HepG2 (cell line): Measurements from ENCODE around the gene AIF1. TPM values are rescaled to one million over a fixed set of nuclear protein-coding genes. Genes with fewer than 3 reads are reported as not detected.
A peak's percentile ranks its signal among the peaks of the same experiment; 100 is the strongest.

ENCODE experiments used
- ARID3A ChIP-seq: IDR thresholded peaks from 2 replicates; pipeline ENCODE4 v1.6.1; 2012; ENCODE audit warnings: low read depth, low read length, improper control_type of control experiment
- BRD4 ChIP-seq: sonication (generic); formaldehyde crosslinking; IDR thresholded peaks from 2 replicates; pipeline ENCODE4 v1.4.0; 2020; ENCODE audit warnings: missing genetic modification reagents
- CREM ChIP-seq, 2 experiments: sonication (generic) in 1 of 2; formaldehyde crosslinking in 1 of 2; IDR thresholded peaks; 2 replicates each; pipeline versions ENCODE4 v1.4.0 to v1.6.1; 2016 to 2020; ENCODE audit warnings: antibody characterized with exemption in 1 of 2, mild to moderate bottlenecking in 1 of 2, missing genetic modification reagents in 1 of 2
- EP300 ChIP-seq, 3 experiments: sonication (generic) in 1 of 3; formaldehyde crosslinking in 1 of 3; IDR thresholded peaks; 2 replicates each; pipeline versions ENCODE4 v1.5.1 to v1.6.1; 2011 to 2020; ENCODE audit warnings: low read depth in 2 of 3, low read length in 2 of 3, borderline replicate concordance in 1 of 3, improper control_type of control experiment in 1 of 3, mild to moderate bottlenecking in 1 of 3, missing genetic modification reagents in 1 of 3, moderate library complexity in 1 of 3
- ESRRA ChIP-seq: sonication (generic); formaldehyde crosslinking; IDR thresholded peaks from 2 replicates; pipeline ENCODE4 v1.5.1; 2020; ENCODE audit warnings: mild to moderate bottlenecking, low read depth, missing genetic modification reagents
- ETV5 ChIP-seq: IDR thresholded peaks from 2 replicates; pipeline ENCODE4 v1.6.1; 2018; ENCODE audit warnings: missing biosample characterization, missing genetic modification reagents, inconsistent platforms, borderline replicate concordance
- GABPA ChIP-seq, 2 experiments: IDR thresholded peaks; 2 replicates each; pipeline ENCODE4 v1.6.1; 2011 to 2016; ENCODE audit warnings: low read depth in 2 of 2, low read length in 1 of 2, missing biosample characterization in 1 of 2, missing genetic modification characterization in 1 of 2
- HNF4A ChIP-seq: sonication (generic); formaldehyde crosslinking; IDR thresholded peaks from 2 replicates; pipeline ENCODE4 v1.4.0; 2020; ENCODE audit warnings: missing genetic modification reagents
- KDM5B ChIP-seq: sonication (generic); formaldehyde crosslinking; IDR thresholded peaks from 2 replicates; pipeline ENCODE4 v1.4.0; 2020; ENCODE audit warnings: missing genetic modification reagents, mild to moderate bottlenecking, borderline replicate concordance
- PAXIP1 ChIP-seq: sonication (generic); formaldehyde crosslinking; conservative IDR thresholded peaks from 2 replicates; pipeline ENCODE4 v1.4.0; 2020; ENCODE audit warnings: mild to moderate bottlenecking, missing genetic modification reagents, moderate library complexity
- PHF21A ChIP-seq: sonication (generic); formaldehyde crosslinking; IDR thresholded peaks from 2 replicates; pipeline ENCODE4 v1.5.0; 2020; ENCODE audit warnings: mild to moderate bottlenecking, missing genetic modification reagents
- POLR2A ChIP-seq, 2 experiments: IDR thresholded peaks; 2 replicates each; pipeline ENCODE4 v1.6.1; 2011; ENCODE audit warnings: low read depth in 2 of 2, low read length in 2 of 2, mild to moderate bottlenecking in 1 of 2, moderate library complexity in 1 of 2; ENCODE audit not compliant: insufficient read depth in 1 of 2
- POLR2G ChIP-seq: fragments of 200-400 bp; formaldehyde crosslinking; IDR thresholded peaks from 2 replicates; pipeline ENCODE4 v1.6.1; 2018; ENCODE audit warnings: mild to moderate bottlenecking, low read depth, low read length, moderate library complexity
- TBX2 ChIP-seq: sonication (generic); formaldehyde crosslinking; IDR thresholded peaks from 2 replicates; pipeline ENCODE4 v1.5.0; 2020; ENCODE audit warnings: missing genetic modification reagents, mild to moderate bottlenecking, borderline replicate concordance
- ZNF460 ChIP-seq: sonication (generic); formaldehyde crosslinking; IDR thresholded peaks from 2 replicates; pipeline ENCODE4 v1.5.1; 2020; ENCODE audit warnings: missing genetic modification reagents, mild to moderate bottlenecking, borderline replicate concordance
- ZNF672 ChIP-seq: sonication (generic); formaldehyde crosslinking; IDR thresholded peaks from 2 replicates; pipeline ENCODE4 v1.8.1; 2022; ENCODE audit warnings: missing genetic modification reagents
- polyA plus RNA-seq, 8 experiments: library from polyadenylated mRNA; depleted of rRNA in 3 of 8; stranded (reverse) in 7 of 8; unstranded in 1 of 8; fragments of >200 nt; fragmentation: Illumina TruSeq in 4 of 8; extraction: Trizol in 4 of 8; gene quantifications; 2 replicates each; pipeline versions ENCODE4 v1.2.1 to v1.2.3, GENCODE V29; 2011 to 2016; ENCODE audit warnings: low read depth in 4 of 8, missing spikeins in 1 of 8, mixed read lengths in 1 of 8; ENCODE audit not compliant: insufficient read depth in 1 of 8
- total RNA-seq, 5 experiments: library from RNA; depleted of rRNA; stranded (reverse); fragments of >200 nt; fragmentation: Illumina TruSeq; extraction: Trizol; gene quantifications; 2 replicates each; pipeline ENCODE4 v1.2.3, GENCODE V29; 2016; ENCODE audit warnings: low read depth in 1 of 5
- TF ChIP-seq, protein P1 (sequence below): sonication (generic); formaldehyde crosslinking; conservative IDR thresholded peaks from 2 replicates; pipeline ENCODE4 v1.4.0; 2020; ENCODE audit warnings: missing genetic modification reagents
- TF ChIP-seq, protein P2 (sequence below): sonication (generic); formaldehyde crosslinking; IDR thresholded peaks from 2 replicates; pipeline ENCODE4 v1.4.0; 2020; ENCODE audit warnings: mild to moderate bottlenecking, missing genetic modification reagents, borderline replicate concordance

AIF1 gene
- total and polyA plus RNA-seq, 2 of the 13 experiments (the other 11 are each of a cell fraction or from before 2014, with no cell fraction given): 1.5 TPM; not detected in 1

DNA sequence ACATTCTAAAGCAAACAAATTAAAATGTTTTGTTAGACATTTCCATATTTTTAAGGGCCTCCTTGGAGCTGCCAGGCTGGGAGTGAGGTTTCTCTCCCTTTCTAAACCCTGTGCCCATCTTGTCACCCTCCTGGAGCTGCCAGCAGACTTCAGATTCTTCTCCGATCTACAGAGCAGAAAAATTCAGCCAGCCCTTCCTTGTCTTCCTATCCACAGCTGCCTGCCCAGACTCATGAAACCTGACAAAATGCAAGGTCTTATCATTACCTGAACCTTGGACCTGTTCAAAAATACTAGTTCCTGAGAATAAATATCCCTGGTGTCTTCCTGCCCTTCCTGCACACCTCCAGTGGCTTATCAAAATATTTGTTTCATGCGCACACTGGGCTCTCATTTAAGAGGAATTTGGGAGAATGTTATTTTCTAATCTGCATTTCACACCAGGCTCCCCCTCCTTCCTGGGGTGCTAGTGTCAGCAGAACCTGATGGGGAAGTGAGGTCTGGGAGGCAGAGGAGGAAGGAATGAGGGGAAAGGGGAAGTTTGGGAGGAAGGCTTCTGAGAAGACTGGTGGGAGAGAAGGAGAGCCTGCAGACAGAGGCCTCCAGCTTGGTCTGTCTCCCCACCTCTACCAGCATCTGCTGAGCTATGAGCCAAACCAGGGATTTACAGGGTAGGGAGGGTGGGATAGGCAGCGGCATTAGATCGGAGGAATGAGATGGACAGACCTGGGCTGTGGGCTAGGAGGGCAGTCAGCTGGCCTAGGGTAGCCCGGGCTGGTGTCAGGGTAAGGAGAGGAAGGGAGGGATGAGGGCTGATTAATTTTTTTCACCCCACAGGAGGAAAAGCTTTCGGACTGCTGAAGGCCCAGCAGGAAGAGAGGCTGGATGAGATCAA is at the start of gene AIF1 (continued):
- peak; percentile 39 for TF ChIP-seq CREM (IDR thresholded peaks at IDR 0.05)
- no peak for TF ChIP-seq CREM (CRISPR knock-in tag; IDR thresholded peaks at IDR 0.05)
- 0 out of 2 replicates have a peak, but pooled peaks have one; percentile 28 for TF ChIP-seq ARID3A
- TF ChIP-seq, protein P1, sequence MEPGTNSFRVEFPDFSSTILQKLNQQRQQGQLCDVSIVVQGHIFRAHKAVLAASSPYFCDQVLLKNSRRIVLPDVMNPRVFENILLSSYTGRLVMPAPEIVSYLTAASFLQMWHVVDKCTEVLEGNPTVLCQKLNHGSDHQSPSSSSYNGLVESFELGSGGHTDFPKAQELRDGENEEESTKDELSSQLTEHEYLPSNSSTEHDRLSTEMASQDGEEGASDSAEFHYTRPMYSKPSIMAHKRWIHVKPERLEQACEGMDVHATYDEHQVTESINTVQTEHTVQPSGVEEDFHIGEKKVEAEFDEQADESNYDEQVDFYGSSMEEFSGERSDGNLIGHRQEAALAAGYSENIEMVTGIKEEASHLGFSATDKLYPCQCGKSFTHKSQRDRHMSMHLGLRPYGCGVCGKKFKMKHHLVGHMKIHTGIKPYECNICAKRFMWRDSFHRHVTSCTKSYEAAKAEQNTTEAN (CRISPR knock-in tag): peak; percentile 66; the same call in 1 of the 2 replicates
- TF ChIP-seq POLR2G: 0 out of 2 replicates have a peak, but pooled peaks have one; percentile 33
- peak; percentile 70 for TF ChIP-seq PHF21A (CRISPR knock-in tag)
- TF ChIP-seq TBX2 (CRISPR knock-in tag): peak; percentile 78; the same call in 1 of the 2 replicates
- peak in 1 of 2 experiments; percentile 27; a peak in 1 of 4 replicates for TF ChIP-seq POLR2A (IDR thresholded peaks at IDR 0.05; ENCODE audit: insufficient read depth in 1 of 2, low read depth in 2 of 2, low read length in 2 of 2)
- 0 out of 2 replicates have a peak, but pooled peaks have one; percentile 20 for TF ChIP-seq BRD4 (CRISPR knock-in tag)
- peak; percentile 78 for TF ChIP-seq PAXIP1
- TF ChIP-seq, protein P2, sequence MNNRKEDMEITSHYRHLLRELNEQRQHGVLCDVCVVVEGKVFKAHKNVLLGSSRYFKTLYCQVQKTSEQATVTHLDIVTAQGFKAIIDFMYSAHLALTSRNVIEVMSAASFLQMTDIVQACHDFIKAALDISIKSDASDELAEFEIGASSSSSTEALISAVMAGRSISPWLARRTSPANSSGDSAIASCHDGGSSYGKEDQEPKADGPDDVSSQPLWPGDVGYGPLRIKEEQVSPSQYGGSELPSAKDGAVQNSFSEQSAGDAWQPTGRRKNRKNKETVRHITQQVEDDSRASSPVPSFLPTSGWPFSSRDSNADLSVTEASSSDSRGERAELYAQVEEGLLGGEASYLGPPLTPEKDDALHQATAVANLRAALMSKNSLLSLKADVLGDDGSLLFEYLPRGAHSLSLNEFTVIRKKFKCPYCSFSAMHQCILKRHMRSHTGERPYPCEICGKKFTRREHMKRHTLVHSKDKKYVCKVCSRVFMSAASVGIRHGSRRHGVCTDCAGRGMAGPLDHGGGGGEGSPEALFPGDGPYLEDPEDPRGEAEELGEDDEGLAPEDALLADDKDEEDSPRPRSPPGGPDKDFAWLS (CRISPR knock-in tag): no peak
- 0 out of 2 replicates have a peak, but pooled peaks have one; percentile 28 for TF ChIP-seq KDM5B (CRISPR knock-in tag)
- no peak for TF ChIP-seq GABPA (IDR thresholded peaks at IDR 0.05; ENCODE audit: low read depth, low read length)
- peak; percentile 25; the same call in 1 of the 2 replicates for TF ChIP-seq GABPA (CRISPR knock-in tag; IDR thresholded peaks at IDR 0.05; ENCODE audit: low read depth)
- no peak for TF ChIP-seq ZNF460 (CRISPR knock-in tag)
- peak; percentile 83 for TF ChIP-seq HNF4A (CRISPR knock-in tag)
- TF ChIP-seq ESRRA: 0 out of 2 replicates have a peak, but pooled peaks have one; percentile 59
- peak in 1 of 2 experiments; percentile 12; a peak in 1 of 4 replicates for TF ChIP-seq EP300 (IDR thresholded peaks at IDR 0.05; ENCODE audit: low read depth in 2 of 2, low read length in 2 of 2)
- TF ChIP-seq EP300 (CRISPR knock-in tag; IDR thresholded peaks at IDR 0.05; ENCODE audit: borderline replicate concordance): no peak
- TF ChIP-seq ETV5 (CRISPR knock-in tag): peak; percentile 21; the same call in 1 of the 2 replicates
- no peak for TF ChIP-seq ZNF672 (CRISPR knock-in tag)
